HepG2 (cell line): ENCODE results near the gene POMT1. TPM values are rescaled to one million over a fixed set of nuclear protein-coding genes. Genes with fewer than 3 reads are reported as not detected.

Experiments used
- ATF1 ChIP-seq: IDR thresholded peaks from 2 replicates; pipeline ENCODE4 v1.6.1; 2016; ENCODE audit warnings: mild to moderate bottlenecking, control low read depth
- BHLHE40 ChIP-seq: IDR thresholded peaks from 2 replicates; pipeline ENCODE4 v1.6.1; 2011; ENCODE audit warnings: low read length, improper control_type of control experiment
- CENPT ChIP-seq: sonication (generic); formaldehyde crosslinking; IDR thresholded peaks from 2 replicates; pipeline ENCODE4 v1.8.0; 2022; ENCODE audit warnings: low read depth, mild to moderate bottlenecking, moderate library complexity, missing genetic modification reagents
- GMEB2 ChIP-seq: IDR thresholded peaks from 2 replicates; pipeline ENCODE4 v1.6.1; 2016; ENCODE audit warnings: missing biosample characterization, missing genetic modification reagents, low read depth
- KIAA2018 ChIP-seq: sonication (generic); formaldehyde crosslinking; IDR thresholded peaks from 2 replicates; pipeline ENCODE4 v1.5.0; 2020; ENCODE audit warnings: mild to moderate bottlenecking, missing genetic modification reagents, borderline replicate concordance
- MXD4 ChIP-seq: IDR thresholded peaks from 2 replicates; pipeline ENCODE4 v1.6.1; 2016; ENCODE audit warnings: mild to moderate bottlenecking, missing biosample characterization, missing genetic modification reagents
- PCBP1 ChIP-seq: fragments of 200-400 bp; formaldehyde crosslinking; IDR thresholded peaks from 2 replicates; pipeline ENCODE4 v1.6.1; 2017; ENCODE audit warnings: mild to moderate bottlenecking, low read depth, low read length, borderline replicate concordance
- SP1 ChIP-seq, 2 experiments: fragments of 450-650 bp in 1 of 2; sonication (generic) in 1 of 2; formaldehyde crosslinking in 1 of 2; IDR thresholded peaks; 2 replicates each; pipeline versions ENCODE4 v1.4.0 to v1.6.1; 2016 to 2020; ENCODE audit warnings: missing genetic modification reagents in 1 of 2
- ZFP36L2 ChIP-seq: sonication (generic); formaldehyde crosslinking; IDR thresholded peaks from 2 replicates; pipeline ENCODE4 v1.4.0; 2020; ENCODE audit warnings: missing genetic modification reagents
- ZNF17 ChIP-seq: sonication (generic); formaldehyde crosslinking; IDR thresholded peaks from 2 replicates; pipeline ENCODE4 v1.5.0; 2020; ENCODE audit warnings: mild to moderate bottlenecking, missing genetic modification reagents
- ZNF205 ChIP-seq: IDR thresholded peaks from 2 replicates; pipeline ENCODE4 v1.6.1; 2018; ENCODE audit warnings: missing biosample characterization, missing genetic modification reagents
- ZNF224 ChIP-seq: sonication (generic); formaldehyde crosslinking; IDR thresholded peaks from 2 replicates; pipeline ENCODE4 v1.5.0; 2020; ENCODE audit warnings: mild to moderate bottlenecking, missing genetic modification reagents
- ZNF431 ChIP-seq: sonication (generic); formaldehyde crosslinking; IDR thresholded peaks from 2 replicates; pipeline ENCODE4 v1.9.0; 2022; ENCODE audit warnings: missing genetic modification reagents, low read depth, mild to moderate bottlenecking, borderline replicate concordance
- polyA plus RNA-seq, 8 experiments: library from polyadenylated mRNA; depleted of rRNA in 3 of 8; stranded (reverse) in 7 of 8; unstranded in 1 of 8; fragments of >200 nt; fragmentation: Illumina TruSeq in 4 of 8; extraction: Trizol in 4 of 8; gene quantifications; 2 replicates each; pipeline versions ENCODE4 v1.2.1 to v1.2.3, GENCODE V29; 2011 to 2016; ENCODE audit warnings: low read depth in 4 of 8, missing spikeins in 1 of 8, mixed read lengths in 1 of 8; ENCODE audit not compliant: insufficient read depth in 1 of 8
- total RNA-seq, 5 experiments: library from RNA; depleted of rRNA; stranded (reverse); fragments of >200 nt; fragmentation: Illumina TruSeq; extraction: Trizol; gene quantifications; 2 replicates each; pipeline ENCODE4 v1.2.3, GENCODE V29; 2016; ENCODE audit warnings: low read depth in 1 of 5
- TF ChIP-seq, protein P1 (sequence below): sonication (generic); formaldehyde crosslinking; IDR thresholded peaks from 2 replicates; pipeline ENCODE4 v1.4.0; 2020; ENCODE audit warnings: missing genetic modification reagents; ENCODE audit errors: not compliant biosample characterization
- TF ChIP-seq, protein P2 (sequence below): sonication (generic); formaldehyde crosslinking; IDR thresholded peaks from 2 replicates; pipeline ENCODE4 v1.5.1; 2020; ENCODE audit warnings: missing genetic modification reagents, mild to moderate bottlenecking, borderline replicate concordance
- TF ChIP-seq, protein P3 (sequence below): sonication (generic); formaldehyde crosslinking; IDR thresholded peaks from 2 replicates; pipeline ENCODE4 v1.5.1; 2020; ENCODE audit warnings: missing genetic modification reagents, mild to moderate bottlenecking, borderline replicate concordance

POMT1 gene
- total and polyA plus RNA-seq, 2 of the 13 experiments (the other 11 are each of a cell fraction or from before 2014, with no cell fraction given): 21.6 to 22.7 TPM

- TF ChIP-seq KIAA2018 (CRISPR knock-in tag) (no peak), ZNF17 (no peak), BHLHE40 (peak; percentile 55; the same call in 1 of the 2 replicates), CENPT (CRISPR knock-in tag) (no peak), ATF1 (no peak), SP1 (IDR thresholded peaks at IDR 0.05) (no peak), SP1 (CRISPR knock-in tag; IDR thresholded peaks at IDR 0.05) (no peak), GMEB2 (no peak), ZNF431 (no peak), ZNF205 (CRISPR knock-in tag) (no peak), MXD4 (CRISPR knock-in tag) (no peak), PCBP1 (no peak), ZNF224 (no peak), ZFP36L2 (CRISPR knock-in tag) (no peak)
- TF ChIP-seq, protein P1, sequence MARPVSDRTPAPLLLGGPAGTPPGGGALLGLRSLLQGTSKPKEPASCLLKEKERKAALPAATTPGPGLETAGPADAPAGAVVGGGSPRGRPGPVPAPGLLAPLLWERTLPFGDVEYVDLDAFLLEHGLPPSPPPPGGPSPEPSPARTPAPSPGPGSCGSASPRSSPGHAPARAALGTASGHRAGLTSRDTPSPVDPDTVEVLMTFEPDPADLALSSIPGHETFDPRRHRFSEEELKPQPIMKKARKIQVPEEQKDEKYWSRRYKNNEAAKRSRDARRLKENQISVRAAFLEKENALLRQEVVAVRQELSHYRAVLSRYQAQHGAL (CRISPR knock-in tag): no peak
- TF ChIP-seq, protein P2, sequence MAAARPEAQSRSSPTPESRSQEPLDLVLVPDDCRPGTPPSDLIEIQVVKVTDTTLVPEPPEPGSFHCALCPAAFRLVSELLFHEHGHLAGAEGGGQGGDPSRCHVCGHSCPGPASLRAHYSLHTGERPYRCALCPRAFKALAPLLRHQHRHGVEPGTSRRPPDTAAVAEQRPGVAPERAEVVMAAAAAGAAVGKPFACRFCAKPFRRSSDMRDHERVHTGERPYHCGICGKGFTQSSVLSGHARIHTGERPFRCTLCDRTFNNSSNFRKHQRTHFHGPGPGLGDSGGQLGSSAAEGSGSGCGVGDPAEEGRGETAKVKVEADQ (CRISPR knock-in tag): no peak
- TF ChIP-seq, protein P3, sequence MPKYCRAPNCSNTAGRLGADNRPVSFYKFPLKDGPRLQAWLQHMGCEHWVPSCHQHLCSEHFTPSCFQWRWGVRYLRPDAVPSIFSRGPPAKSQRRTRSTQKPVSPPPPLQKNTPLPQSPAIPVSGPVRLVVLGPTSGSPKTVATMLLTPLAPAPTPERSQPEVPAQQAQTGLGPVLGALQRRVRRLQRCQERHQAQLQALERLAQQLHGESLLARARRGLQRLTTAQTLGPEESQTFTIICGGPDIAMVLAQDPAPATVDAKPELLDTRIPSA: no peak
These were observed 42.5 kb downstream of the POMT1 start, which contains the start of gene PRRT1B (continued) for GRCh38 chr9:131545003-131545785.
